ENCODE results near the gene UGT1A6. TPM values are rescaled to one million over a fixed set of nuclear protein-coding genes. Genes with fewer than 3 reads are reported as not detected.

Gene UGT1A6
- total RNA-seq, 4 donors from 2014 or later, result 0.27 to 20.1 (median 0.58) TPM; not detected in 1

- ATAC-seq, result no peak
- no peak overlapping the region for H3K27ac ChIP-seq
- TF ChIP-seq POLR2A (IDR thresholded peaks at IDR 0.05) (no peak), POLR2AphosphoS5 (IDR thresholded peaks at IDR 0.05) (no peak), CTCF (IDR thresholded peaks at IDR 0.05) (no peak), EP300 (IDR thresholded peaks at IDR 0.05) (no peak)
- WGBS, 2 donors (ENCODE audit: low coverage in 1 of 2), result 92 to 100% methylated on average over 1 to 2 of the region's 17 CpGs
- H3K36me3 ChIP-seq, result no peaks in the 10 kb centered on the region
- H3K27me3 ChIP-seq, result peaks cover 6% of the 10 kb centered on the region
- H3K9me3 ChIP-seq, result peaks cover 0 to 7% (median 0%) of the 10 kb centered on the region in 3 donors
- no peak overlapping the region for H3K4me3 ChIP-seq
- no peaks in the 10 kb centered on the region for H3K4me1 ChIP-seq
These were observed 126.2 kb downstream of the UGT1A6 start for GRCh38 chr2:233818639-233819621.

DNA sequence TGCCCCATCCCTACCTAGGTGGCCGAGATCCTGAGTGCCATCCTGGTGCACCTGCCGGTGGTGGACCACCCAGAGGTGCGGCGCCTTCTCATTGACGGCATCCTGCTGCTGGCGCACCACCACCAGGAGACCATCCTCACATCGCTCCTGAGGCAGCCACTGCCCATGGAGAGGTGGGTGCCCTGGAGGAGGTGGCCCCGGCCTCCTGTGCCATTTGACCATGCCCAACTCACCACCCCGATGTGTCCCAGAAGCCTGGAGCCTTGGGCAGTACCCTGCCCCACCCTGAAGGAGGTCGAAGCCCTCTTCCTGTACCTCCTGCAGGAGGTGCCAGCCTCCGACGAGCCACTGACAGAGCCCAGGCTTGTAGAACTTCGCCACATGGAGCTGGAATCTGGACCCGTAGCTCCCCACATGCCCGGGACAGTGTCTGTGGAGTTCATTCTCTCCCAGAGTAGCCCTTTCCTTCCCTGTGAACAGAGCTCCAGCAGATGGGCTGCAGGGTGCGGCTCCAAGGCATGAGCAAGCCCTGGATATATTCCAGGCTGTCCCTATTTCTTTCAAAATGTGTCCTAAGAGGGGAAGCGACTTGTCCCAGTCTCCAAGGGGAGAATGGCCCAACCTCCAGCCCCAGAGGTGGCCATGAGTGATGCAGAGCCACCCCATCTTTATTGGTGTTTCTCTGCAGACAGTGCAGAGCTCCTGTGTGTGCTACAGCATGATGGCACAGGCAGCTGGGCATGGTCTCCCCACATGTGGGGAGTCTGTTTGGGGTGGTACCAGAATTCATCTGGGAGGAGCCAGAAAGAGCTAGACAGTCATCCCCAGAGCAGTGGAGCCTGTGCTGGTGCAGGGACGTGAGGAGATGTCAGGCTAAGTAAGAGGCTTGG, 127.4 kb downstream of the UGT1A6 start:
- Histone ChIP-seq H3K4me1 (no peaks in the 10 kb centered on the region), H3K27me3 (peaks cover 6% of the 10 kb centered on the region), H3K36me3 (no peaks in the 10 kb centered on the region), H3K27ac (no peak overlapping the region), H3K4me3 (no peak overlapping the region), H3K9me3 (peaks cover 0 to 7% (median 0%) of the 10 kb centered on the region in 3 donors)
- 18 to 60% methylated on average over 1 to 2 of the region's 18 CpGs for WGBS, 2 donors (ENCODE audit: low coverage in 1 of 2)
- ATAC-seq, result no peak
- TF ChIP-seq POLR2AphosphoS5 (IDR thresholded peaks at IDR 0.05) (no peak), POLR2A (IDR thresholded peaks at IDR 0.05) (no peak), CTCF (IDR thresholded peaks at IDR 0.05) (no peak), EP300 (IDR thresholded peaks at IDR 0.05) (no peak)

DNA sequence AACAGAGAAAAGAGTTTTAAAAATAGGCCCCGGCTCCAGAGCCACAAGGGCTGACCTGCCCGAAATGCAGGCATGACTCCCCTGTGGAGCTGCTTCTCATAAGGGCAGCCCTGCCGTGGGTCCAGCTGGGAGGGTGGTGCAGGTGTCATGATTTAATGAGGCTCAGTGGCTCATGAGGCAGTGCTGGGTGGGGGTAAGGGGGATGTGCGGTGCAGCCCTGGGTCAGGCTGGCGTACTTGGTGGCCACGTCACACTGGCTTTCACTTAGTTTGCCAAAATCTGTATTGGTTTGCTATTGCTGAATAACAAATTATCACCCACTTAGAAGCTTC, 128.1 kb downstream of the UGT1A6 start:
- TF ChIP-seq POLR2A (IDR thresholded peaks at IDR 0.05) (no peak), EP300 (IDR thresholded peaks at IDR 0.05) (no peak), CTCF (IDR thresholded peaks at IDR 0.05) (no peak), POLR2AphosphoS5 (IDR thresholded peaks at IDR 0.05) (no peak)
- no peak for ATAC-seq
- Histone ChIP-seq H3K27me3 (peaks cover 6% of the 10 kb centered on the region), H3K9me3 (peaks cover 0 to 7% (median 0%) of the 10 kb centered on the region in 3 donors), H3K4me3 (no peak overlapping the region), H3K36me3 (no peaks in the 10 kb centered on the region), H3K4me1 (no peaks in the 10 kb centered on the region), H3K27ac (no peak overlapping the region)
- WGBS, 2 donors (ENCODE audit: low coverage in 1 of 2), result 75 to 78% methylated on average over 5 of the region's 6 CpGs

- Histone ChIP-seq H3K4me1 (no peaks in the 10 kb centered on the region), H3K9me3 (peaks cover 0 to 10% (median 0%) of the 10 kb centered on the region in 3 donors), H3K4me3 (no peak overlapping the region), H3K36me3 (no peaks in the 10 kb centered on the region), H3K27me3 (peaks cover 6% of the 10 kb centered on the region), H3K27ac (no peak overlapping the region)
- 80 to 85% methylated on average over 2 to 3 of the region's 3 CpGs for WGBS, 2 donors (ENCODE audit: low coverage in 1 of 2)
- no peak for ATAC-seq
- no peak for TF ChIP-seq POLR2A (IDR thresholded peaks at IDR 0.05)
- no peak for TF ChIP-seq POLR2AphosphoS5 (IDR thresholded peaks at IDR 0.05)
- TF ChIP-seq CTCF (IDR thresholded peaks at IDR 0.05), result no peak
- TF ChIP-seq EP300 (IDR thresholded peaks at IDR 0.05), result no peak
These were observed 128.5 kb downstream of the UGT1A6 start for GRCh38 chr2:233821196-233821595.
